ENCODE data around the gene GRK2.

- TF ChIP-seq CTCF (IDR thresholded peaks at IDR 0.05) = no peak
- TF ChIP-seq POLR2A (IDR thresholded peaks at IDR 0.05) = no peak
These were observed 55.8 kb downstream of the GRK2 start for GRCh38 chr11:67322049-67322448.

Data from heart left ventricle (tissue), 13 donors.